ENCODE measurements around the gene SLC1A6. TPM values are rescaled to one million over a fixed set of nuclear protein-coding genes. Genes with fewer than 3 reads are reported as not detected.

SLC1A6 gene
- total RNA-seq, 3 donors from 2014 or later (not counting 1 experiment from before 2014, with no cell fraction given) = not detected

DNA sequence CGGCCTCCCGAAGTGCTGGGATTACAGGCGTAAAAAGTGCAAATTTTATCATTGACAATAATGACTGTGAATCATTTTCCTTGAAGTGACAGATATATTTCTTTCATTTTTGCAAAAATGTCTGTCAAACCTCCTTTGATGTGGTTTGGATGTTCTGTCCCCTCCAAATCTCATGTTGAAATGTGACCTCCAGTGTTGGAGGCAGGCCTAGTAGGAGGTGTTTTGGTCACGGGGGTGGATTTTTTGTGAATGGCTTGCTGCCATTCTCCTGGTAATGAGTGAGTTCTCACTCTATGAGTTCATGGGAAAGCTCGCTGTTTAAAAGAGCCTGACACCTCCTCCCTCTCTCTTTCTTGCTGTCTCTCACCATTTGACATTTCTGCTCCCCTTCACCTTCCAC lies 5.5 kb upstream of the SLC1A6 start:
- ATAC-seq (no peak), DNase-seq (no peak)
- H3K27me3 ChIP-seq (ENCODE audit: control insufficient read depth, insufficient read depth, low read length) = peaks cover 5% of the 10 kb centered on the region
- TF ChIP-seq, protein P1, sequence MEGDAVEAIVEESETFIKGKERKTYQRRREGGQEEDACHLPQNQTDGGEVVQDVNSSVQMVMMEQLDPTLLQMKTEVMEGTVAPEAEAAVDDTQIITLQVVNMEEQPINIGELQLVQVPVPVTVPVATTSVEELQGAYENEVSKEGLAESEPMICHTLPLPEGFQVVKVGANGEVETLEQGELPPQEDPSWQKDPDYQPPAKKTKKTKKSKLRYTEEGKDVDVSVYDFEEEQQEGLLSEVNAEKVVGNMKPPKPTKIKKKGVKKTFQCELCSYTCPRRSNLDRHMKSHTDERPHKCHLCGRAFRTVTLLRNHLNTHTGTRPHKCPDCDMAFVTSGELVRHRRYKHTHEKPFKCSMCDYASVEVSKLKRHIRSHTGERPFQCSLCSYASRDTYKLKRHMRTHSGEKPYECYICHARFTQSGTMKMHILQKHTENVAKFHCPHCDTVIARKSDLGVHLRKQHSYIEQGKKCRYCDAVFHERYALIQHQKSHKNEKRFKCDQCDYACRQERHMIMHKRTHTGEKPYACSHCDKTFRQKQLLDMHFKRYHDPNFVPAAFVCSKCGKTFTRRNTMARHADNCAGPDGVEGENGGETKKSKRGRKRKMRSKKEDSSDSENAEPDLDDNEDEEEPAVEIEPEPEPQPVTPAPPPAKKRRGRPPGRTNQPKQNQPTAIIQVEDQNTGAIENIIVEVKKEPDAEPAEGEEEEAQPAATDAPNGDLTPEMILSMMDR (IDR thresholded peaks at IDR 0.05) = no peak
- H3K4me3 ChIP-seq (ENCODE audit: low read length) = no peak overlapping the region
- no peaks in the 10 kb centered on the region for H3K9me3 ChIP-seq (ENCODE audit: control insufficient read depth, insufficient read depth, low read length)
- no peaks in the 10 kb centered on the region for H3K36me3 Mint-ChIP-seq
- intact Hi-C loops (cut with micrococcal nuclease) = no loop called here
- no peak overlapping the region for H3K27ac ChIP-seq (ENCODE audit: low read length)
- H3K9me3 Mint-ChIP-seq = no peaks in the 10 kb centered on the region
- no peak overlapping the region for H3K4me3 Mint-ChIP-seq
- H3K27me3 Mint-ChIP-seq (ENCODE audit: low read depth in 2 of 2) = peaks cover 0 to 15% of the 10 kb centered on the region in 2 donors
- H3K4me1 ChIP-seq (ENCODE audit: control insufficient read depth, insufficient read depth, low read length) = no peaks in the 10 kb centered on the region
- no peaks in the 10 kb centered on the region for H3K36me3 ChIP-seq (ENCODE audit: control insufficient read depth, insufficient read depth, low read length)
- H3K27ac Mint-ChIP-seq = no peak overlapping the region
- 70% methylated on average over 5 of the region's 5 CpGs for WGBS (ENCODE audit: insufficient coverage)
- no peaks in the 10 kb centered on the region for H3K4me1 Mint-ChIP-seq

DNA sequence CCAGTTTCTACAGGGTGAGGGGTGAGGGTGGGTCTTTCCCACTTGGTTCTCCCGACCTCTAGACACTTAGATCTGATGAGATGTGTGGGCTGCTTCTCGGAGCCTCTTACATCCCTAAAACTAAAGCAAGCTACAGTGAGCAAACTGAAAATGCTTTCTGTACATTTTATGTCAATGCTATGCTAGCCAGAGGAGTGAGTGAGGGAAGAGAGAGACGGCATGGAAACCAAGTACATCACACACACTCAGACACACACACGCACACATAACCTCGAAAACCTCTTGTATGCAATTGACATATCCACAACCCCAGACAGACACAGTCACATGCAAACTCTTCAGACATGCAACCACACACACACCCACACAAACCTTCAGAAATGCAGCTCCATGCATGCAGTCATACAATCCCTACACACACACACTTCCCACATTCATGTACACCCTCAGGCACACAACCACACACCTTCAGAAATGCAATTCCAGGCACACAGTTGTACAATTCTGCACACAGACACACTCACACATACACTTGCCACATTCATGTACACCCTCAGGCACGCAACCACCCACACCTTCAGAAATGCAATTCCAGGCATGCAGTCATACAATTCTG lies 1.4 kb downstream of the SLC1A6 start:
- Mint-ChIP-seq H3K9me3 (no peaks in the 10 kb centered on the region), H3K4me1 (no peaks in the 10 kb centered on the region), H3K36me3 (no peaks in the 10 kb centered on the region), H3K27ac (no peak overlapping the region), H3K4me3 (no peak overlapping the region), H3K27me3 (ENCODE audit: low read depth in 2 of 2) (peaks cover 19 to 46% of the 10 kb centered on the region in 2 donors)
- H3K4me3 ChIP-seq (ENCODE audit: low read length) = no peak overlapping the region
- WGBS (ENCODE audit: insufficient coverage) = 73% methylated on average over 4 of the region's 6 CpGs
- H3K4me1 ChIP-seq (ENCODE audit: control insufficient read depth, insufficient read depth, low read length) = no peaks in the 10 kb centered on the region
- no peaks in the 10 kb centered on the region for H3K9me3 ChIP-seq (ENCODE audit: control insufficient read depth, insufficient read depth, low read length)
- intact Hi-C loops (cut with micrococcal nuclease) = no loop called here
- TF ChIP-seq, protein P1 (IDR thresholded peaks at IDR 0.05) = no peak
- no peak for ATAC-seq
- no peak overlapping the region for H3K27ac ChIP-seq (ENCODE audit: low read length)
- DNase-seq = no peak
- peaks cover 6% of the 10 kb centered on the region for H3K27me3 ChIP-seq (ENCODE audit: control insufficient read depth, insufficient read depth, low read length)
- no peaks in the 10 kb centered on the region for H3K36me3 ChIP-seq (ENCODE audit: control insufficient read depth, insufficient read depth, low read length)

DNA sequence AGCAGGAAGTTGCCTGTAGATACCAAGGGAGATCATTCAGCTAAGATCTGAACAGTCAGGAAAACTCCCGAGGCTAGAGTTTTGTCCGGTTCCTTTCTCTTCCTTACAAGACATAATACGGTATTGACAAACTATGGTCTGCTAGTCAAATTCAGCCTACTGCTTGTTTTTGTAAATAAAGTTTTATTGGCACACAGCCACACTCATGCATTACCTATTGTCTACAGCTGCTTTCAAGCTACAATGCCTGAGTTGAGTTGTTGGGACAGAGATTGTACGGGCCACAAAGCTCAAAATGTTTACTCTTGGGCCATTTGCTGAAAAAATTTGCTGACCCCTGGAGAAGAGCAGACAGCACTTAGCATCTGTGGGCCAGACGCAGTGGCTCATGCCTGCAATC lies 2.5 kb downstream of the SLC1A6 start:
- Mint-ChIP-seq H3K4me1 (no peaks in the 10 kb centered on the region), H3K9me3 (no peaks in the 10 kb centered on the region), H3K4me3 (no peak overlapping the region), H3K27me3 (ENCODE audit: low read depth in 2 of 2) (peaks cover 22 to 46% of the 10 kb centered on the region in 2 donors), H3K36me3 (no peaks in the 10 kb centered on the region), H3K27ac (no peak overlapping the region)
- Histone ChIP-seq H3K27me3 (ENCODE audit: control insufficient read depth, insufficient read depth, low read length) (peaks cover 6% of the 10 kb centered on the region), H3K9me3 (ENCODE audit: control insufficient read depth, insufficient read depth, low read length) (no peaks in the 10 kb centered on the region), H3K4me1 (ENCODE audit: control insufficient read depth, insufficient read depth, low read length) (no peaks in the 10 kb centered on the region), H3K4me3 (ENCODE audit: low read length) (no peak overlapping the region), H3K27ac (ENCODE audit: low read length) (no peak overlapping the region), H3K36me3 (ENCODE audit: control insufficient read depth, insufficient read depth, low read length) (no peaks in the 10 kb centered on the region)
- TF ChIP-seq, protein P1 (IDR thresholded peaks at IDR 0.05) = no peak
- 80% methylated on average over 4 of the region's 5 CpGs for WGBS (ENCODE audit: insufficient coverage)
- intact Hi-C loops (cut with micrococcal nuclease) = no loop called here
- ATAC-seq = no peak
- no peak for DNase-seq

DNA sequence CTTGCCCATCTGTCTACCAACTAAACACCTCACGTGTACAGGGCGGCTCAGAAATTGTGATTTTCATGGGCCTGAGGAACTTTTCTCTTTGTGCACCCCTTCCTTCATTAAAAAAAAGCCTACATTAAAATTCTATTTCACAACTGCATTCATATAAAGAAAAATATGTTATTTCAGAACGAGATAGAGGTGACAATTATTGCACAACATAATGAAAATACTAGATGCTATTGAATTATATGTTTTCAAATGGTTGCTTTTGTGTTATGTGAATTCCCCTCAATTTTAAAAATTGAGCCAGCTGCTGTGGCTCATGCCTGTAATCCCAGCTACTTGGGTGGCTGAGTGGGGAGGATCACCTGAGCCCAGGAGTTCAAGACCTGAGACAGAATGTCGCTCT lies 5.2 kb downstream of the SLC1A6 start:
- no peaks in the 10 kb centered on the region for H3K27me3 ChIP-seq (ENCODE audit: control insufficient read depth, insufficient read depth, low read length)
- no peaks in the 10 kb centered on the region for H3K4me1 ChIP-seq (ENCODE audit: control insufficient read depth, insufficient read depth, low read length)
- Mint-ChIP-seq H3K9me3 (no peaks in the 10 kb centered on the region), H3K36me3 (no peaks in the 10 kb centered on the region), H3K4me3 (no peak overlapping the region), H3K4me1 (no peaks in the 10 kb centered on the region), H3K27me3 (ENCODE audit: low read depth in 2 of 2) (peaks cover 25 to 37% of the 10 kb centered on the region in 2 donors), H3K27ac (no peak overlapping the region)
- H3K4me3 ChIP-seq (ENCODE audit: low read length) = no peak overlapping the region
- no peaks in the 10 kb centered on the region for H3K9me3 ChIP-seq (ENCODE audit: control insufficient read depth, insufficient read depth, low read length)
- intact Hi-C loops (cut with micrococcal nuclease) = no loop called here
- no peak overlapping the region for H3K27ac ChIP-seq (ENCODE audit: low read length)
- TF ChIP-seq, protein P1 (IDR thresholded peaks at IDR 0.05) = no peak
- H3K36me3 ChIP-seq (ENCODE audit: control insufficient read depth, insufficient read depth, low read length) = no peaks in the 10 kb centered on the region
- WGBS (ENCODE audit: insufficient coverage) = 77% methylated on average over 3 of the region's 4 CpGs
- DNase-seq = no peak
- ATAC-seq = no peak

Data from natural killer cell (primary cell).